HepG2 (cell line): ENCODE data around the gene SPTSSA. TPM values are rescaled to one million over a fixed set of nuclear protein-coding genes. Genes with fewer than 3 reads are reported as not detected.

Experiments used
- CC2D1A ChIP-seq: sonication (generic); formaldehyde crosslinking; IDR thresholded peaks from 2 replicates; pipeline ENCODE4 v1.8.1; 2023; ENCODE audit warnings: mild to moderate bottlenecking, missing genetic modification reagents
- CHCHD3 ChIP-seq: sonication (generic); formaldehyde crosslinking; IDR thresholded peaks from 2 replicates; pipeline ENCODE4 v1.8.0; 2022; ENCODE audit warnings: mild to moderate bottlenecking, missing genetic modification reagents, moderate library complexity
- ETV5 ChIP-seq: IDR thresholded peaks from 2 replicates; pipeline ENCODE4 v1.6.1; 2018; ENCODE audit warnings: missing biosample characterization, missing genetic modification reagents, inconsistent platforms, borderline replicate concordance
- GLI4 ChIP-seq: sonication (generic); formaldehyde crosslinking; IDR thresholded peaks from 2 replicates; pipeline ENCODE4 v1.5.1; 2020; ENCODE audit warnings: missing genetic modification reagents, mild to moderate bottlenecking, moderate library complexity, borderline replicate concordance
- KIAA2018 ChIP-seq: sonication (generic); formaldehyde crosslinking; IDR thresholded peaks from 2 replicates; pipeline ENCODE4 v1.5.0; 2020; ENCODE audit warnings: mild to moderate bottlenecking, missing genetic modification reagents, borderline replicate concordance
- MYNN ChIP-seq: sonication (generic); formaldehyde crosslinking; IDR thresholded peaks from 2 replicates; pipeline ENCODE4 v1.4.0; 2020; ENCODE audit warnings: mild to moderate bottlenecking, low read depth, missing genetic modification reagents
- NR2F6 ChIP-seq, 2 experiments: IDR thresholded peaks; 2 replicates each; pipeline ENCODE4 v1.6.1; 2016; ENCODE audit warnings: antibody characterized with exemption in 1 of 2, mild to moderate bottlenecking in 1 of 2
- PBX3 ChIP-seq: sonication (generic); formaldehyde crosslinking; IDR thresholded peaks from 2 replicates; pipeline ENCODE4 v1.8.1; 2023; ENCODE audit warnings: missing genetic modification reagents, inconsistent platforms, borderline replicate concordance
- SALL1 ChIP-seq: sonication (generic); formaldehyde crosslinking; IDR thresholded peaks from 2 replicates; pipeline ENCODE4 v1.8.0; 2022; ENCODE audit warnings: mild to moderate bottlenecking, missing genetic modification reagents
- TERF1 ChIP-seq: sonication (generic); formaldehyde crosslinking; IDR thresholded peaks from 2 replicates; pipeline ENCODE4 v1.8.0; 2022; ENCODE audit warnings: mild to moderate bottlenecking, missing genetic modification reagents, moderate library complexity
- ZBTB49 ChIP-seq: sonication (generic); formaldehyde crosslinking; IDR thresholded peaks from 2 replicates; pipeline ENCODE4 v1.4.0; 2020; ENCODE audit warnings: missing genetic modification reagents, borderline replicate concordance
- ZNF124 ChIP-seq: sonication (generic); formaldehyde crosslinking; IDR thresholded peaks from 2 replicates; pipeline ENCODE4 v1.4.0; 2020; ENCODE audit warnings: missing genetic modification reagents
- ZNF317 ChIP-seq: sonication (generic); formaldehyde crosslinking; IDR thresholded peaks from 2 replicates; pipeline ENCODE4 v1.5.0; 2020; ENCODE audit warnings: mild to moderate bottlenecking, missing genetic modification reagents
- polyA plus RNA-seq, 8 experiments: library from polyadenylated mRNA; depleted of rRNA in 3 of 8; stranded (reverse) in 7 of 8; unstranded in 1 of 8; fragments of >200 nt; fragmentation: Illumina TruSeq in 4 of 8; extraction: Trizol in 4 of 8; gene quantifications; 2 replicates each; pipeline versions ENCODE4 v1.2.1 to v1.2.3, GENCODE V29; 2011 to 2016; ENCODE audit warnings: low read depth in 4 of 8, missing spikeins in 1 of 8, mixed read lengths in 1 of 8; ENCODE audit not compliant: insufficient read depth in 1 of 8
- total RNA-seq, 5 experiments: library from RNA; depleted of rRNA; stranded (reverse); fragments of >200 nt; fragmentation: Illumina TruSeq; extraction: Trizol; gene quantifications; 2 replicates each; pipeline ENCODE4 v1.2.3, GENCODE V29; 2016; ENCODE audit warnings: low read depth in 1 of 5

The SPTSSA gene
- total and polyA plus RNA-seq, 2 of the 13 experiments (the other 11 are each of a cell fraction or from before 2014, with no cell fraction given), result 19.1 to 86.1 TPM

GRCh38 chr14:34461334-34462131 lies 507 bp downstream of the SPTSSA start (continued):
- no peak for TF ChIP-seq PBX3 (CRISPR knock-in tag)
- TF ChIP-seq CC2D1A, result no peak
- TF ChIP-seq ZNF124 (CRISPR knock-in tag), result peak; percentile 84
- TF ChIP-seq ZNF317 (CRISPR knock-in tag), result 0 out of 2 replicates have a peak, but pooled peaks have one; percentile 50
- TF ChIP-seq SALL1 (CRISPR knock-in tag), result 0 out of 2 replicates have a peak, but pooled peaks have one; percentile 33
- TF ChIP-seq CHCHD3 (CRISPR knock-in tag), result no peak
- peak; percentile 43 for TF ChIP-seq ETV5 (CRISPR knock-in tag)
- no peak for TF ChIP-seq KIAA2018 (CRISPR knock-in tag)
- TF ChIP-seq MYNN, result 0 out of 2 replicates have a peak, but pooled peaks have one; percentile 41
- peak; percentile 96; the same call in 1 of the 2 replicates for TF ChIP-seq GLI4 (CRISPR knock-in tag)
- TF ChIP-seq NR2F6 (IDR thresholded peaks at IDR 0.05), result peak; percentile 80
- peak; percentile 85 for TF ChIP-seq NR2F6 (CRISPR knock-in tag; IDR thresholded peaks at IDR 0.05)
- TF ChIP-seq TERF1 (CRISPR knock-in tag), result 0 out of 2 replicates have a peak, but pooled peaks have one; percentile 10
- peak; percentile 79; the same call in 1 of the 2 replicates for TF ChIP-seq ZBTB49
